Type B pancreatic cell (in vitro differentiated cells): ENCODE measurements around the gene FCAMR. TPM values are rescaled to one million over a fixed set of nuclear protein-coding genes. Genes with fewer than 3 reads are reported as not detected.

Experiments used
- DNase-seq: peaks from one replicate; pipeline ENCODE4 v3.0.0; 2021; ENCODE audit warnings: mixed read lengths; ENCODE audit not compliant: unreplicated experiment; ENCODE audit errors: extremely low spot score
- H3K27ac Mint-ChIP-seq: 2 replicates; pipeline ENCODE4 v1.8.0; 2021; ENCODE audit warnings: mild to moderate bottlenecking, mixed read lengths
- H3K27me3 Mint-ChIP-seq: 2 replicates; pipeline ENCODE4 v1.8.0; 2021; ENCODE audit warnings: mixed read lengths
- H3K36me3 Mint-ChIP-seq: 2 replicates; pipeline ENCODE4 v1.8.0; 2021; ENCODE audit warnings: mixed read lengths
- H3K4me1 Mint-ChIP-seq: one replicate; pipeline ENCODE4 v1.8.0; 2021; ENCODE audit warnings: mixed read lengths; ENCODE audit not compliant: unreplicated experiment
- H3K4me3 Mint-ChIP-seq: 2 replicates; pipeline ENCODE4 v1.8.0; 2021; ENCODE audit warnings: mild to moderate bottlenecking, mixed read lengths
- H3K9me3 Mint-ChIP-seq: 2 replicates; pipeline ENCODE4 v1.8.0; 2021; ENCODE audit warnings: mixed read lengths
- CTCF ChIP-seq: fragments of 200-600 bp; sonication (generic); conservative IDR thresholded peaks from 2 replicates; pipeline ENCODE4 v1.5.0; 2021; ENCODE audit warnings: antibody characterized with exemption, mild to moderate bottlenecking
- total RNA-seq: library from RNA; stranded (reverse); gene quantifications from 2 replicates; pipeline ENCODE4 v1.2.1, GENCODE V29; 2021; ENCODE audit warnings: low replicate concordance

Gene FCAMR
- total RNA-seq, 1 donor from 2014 or later: not detected

- Mint-ChIP-seq H3K4me3 (no peak overlapping the region), H3K27me3 (peaks cover 9% of the 10 kb centered on the region), H3K27ac (no peak overlapping the region), H3K4me1 (no peaks in the 10 kb centered on the region), H3K36me3 (no peaks in the 10 kb centered on the region), H3K9me3 (no peaks in the 10 kb centered on the region)
- no peak for DNase-seq
- no peak for TF ChIP-seq CTCF
Observed at GRCh38 chr1:206939841-206940587, 30.2 kb downstream of the FCAMR start.

GRCh38 chr1:206939131-206939530 lies 31.1 kb downstream of the FCAMR start:
- H3K4me3 Mint-ChIP-seq: no peak overlapping the region
- H3K27ac Mint-ChIP-seq: no peak overlapping the region
- TF ChIP-seq CTCF: no peak
- H3K9me3 Mint-ChIP-seq: no peaks in the 10 kb centered on the region
- no peaks in the 10 kb centered on the region for H3K4me1 Mint-ChIP-seq
- peaks cover 3% of the 10 kb centered on the region for H3K27me3 Mint-ChIP-seq
- no peaks in the 10 kb centered on the region for H3K36me3 Mint-ChIP-seq
- DNase-seq: no peak

DNA sequence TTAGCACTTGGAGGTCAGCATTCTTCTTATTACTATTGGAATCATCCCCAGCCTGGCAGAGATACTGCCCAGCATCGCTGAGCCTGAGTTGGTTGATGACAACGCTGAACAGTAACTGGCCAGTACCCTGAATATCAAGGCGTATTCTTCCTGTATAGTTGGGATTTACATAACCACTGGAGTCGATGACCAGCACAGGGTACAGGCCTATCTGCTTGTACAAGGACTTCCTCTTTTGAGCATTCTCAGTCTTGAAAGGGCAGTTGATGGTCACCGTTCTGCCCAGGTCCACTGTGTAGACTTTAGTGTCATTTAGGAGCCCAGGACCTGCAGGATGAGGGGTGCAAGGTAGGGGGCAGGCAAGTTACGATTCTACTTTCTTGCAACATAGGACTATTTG lies 32.8 kb downstream of the FCAMR start:
- no peak for DNase-seq
- H3K27me3 Mint-ChIP-seq: no peaks in the 10 kb centered on the region
- H3K36me3 Mint-ChIP-seq: no peaks in the 10 kb centered on the region
- no peak for TF ChIP-seq CTCF
- no peak overlapping the region for H3K4me3 Mint-ChIP-seq
- H3K4me1 Mint-ChIP-seq: no peaks in the 10 kb centered on the region
- H3K27ac Mint-ChIP-seq: no peak overlapping the region
- no peaks in the 10 kb centered on the region for H3K9me3 Mint-ChIP-seq

- Mint-ChIP-seq H3K9me3 (no peaks in the 10 kb centered on the region), H3K27me3 (peaks cover 4% of the 10 kb centered on the region), H3K36me3 (no peaks in the 10 kb centered on the region), H3K4me1 (no peaks in the 10 kb centered on the region), H3K27ac (no peak overlapping the region), H3K4me3 (no peak overlapping the region)
- no peak for DNase-seq
- TF ChIP-seq CTCF: peak; percentile 70
Observed at GRCh38 chr1:206935491-206936067, 34.7 kb downstream of the FCAMR start.

DNA sequence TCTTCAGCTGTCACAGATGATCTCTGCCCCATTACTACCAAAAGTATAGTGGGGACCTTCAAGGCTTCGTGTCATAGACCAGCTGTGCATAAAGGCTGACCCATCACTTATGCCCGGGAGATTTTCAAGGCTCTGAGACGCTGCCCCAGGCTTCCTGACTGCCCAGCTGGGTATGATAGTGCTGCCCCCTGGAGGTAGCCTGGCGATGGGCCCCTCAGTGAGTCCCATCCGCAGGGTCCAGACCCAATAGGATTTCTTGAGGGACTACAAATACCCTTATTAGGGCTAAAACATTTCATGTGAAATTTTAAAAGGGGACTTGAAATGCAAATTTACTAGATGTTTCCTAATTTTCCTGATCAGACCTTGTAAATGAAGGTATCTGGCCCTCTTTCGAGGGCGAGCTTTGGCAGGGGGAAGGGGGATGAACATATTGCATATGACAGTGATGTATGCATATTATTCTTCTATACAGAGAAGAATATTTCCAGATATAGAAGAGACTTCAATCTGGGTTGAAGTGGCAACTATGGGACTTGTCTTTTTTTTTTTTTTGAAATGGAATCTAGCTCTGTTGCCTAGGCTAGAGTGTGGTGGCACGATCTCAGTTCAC lies 36.8 kb downstream of the FCAMR start:
- no peak for DNase-seq
- Mint-ChIP-seq H3K4me1 (no peaks in the 10 kb centered on the region), H3K9me3 (no peaks in the 10 kb centered on the region), H3K27me3 (peaks cover 4% of the 10 kb centered on the region), H3K27ac (no peak overlapping the region), H3K36me3 (no peaks in the 10 kb centered on the region), H3K4me3 (no peak overlapping the region)
- peak; percentile 69 for TF ChIP-seq CTCF
